GOT3 (cell line): ENCODE results near the gene LHX6.

Experiments used
- DNase-seq: peaks from one replicate; lab custom pipeline; 2025; ENCODE audit warnings: mixed read lengths; lab: John Stamatoyannopoulos, UW

The LHX6 gene

GRCh38 chr9:122234022-122234748, 5.4 kb upstream of the LHX6 start:
- no peak for DNase-seq

GRCh38 chr9:122232796-122233306, 4.1 kb upstream of the LHX6 start:
- DNase-seq = no peak

- no peak for DNase-seq
These were observed 704 bp upstream of the LHX6 start for GRCh38 chr9:122229485-122229837.

- DNase-seq = no peak
These were observed 578 bp downstream of the LHX6 start for GRCh38 chr9:122228191-122228567.

- DNase-seq = no peak
These were observed 1.2 kb downstream of the LHX6 start for GRCh38 chr9:122227575-122227900.

- no peak for DNase-seq
These were observed 1.8 kb downstream of the LHX6 start for GRCh38 chr9:122226758-122227574.

- no peak for DNase-seq
These were observed 2.5 kb downstream of the LHX6 start for GRCh38 chr9:122226142-122226757.

- no peak for DNase-seq
These were observed 3.2 kb downstream of the LHX6 start for GRCh38 chr9:122225312-122226141.

GRCh38 chr9:122223435-122223834, 5.3 kb downstream of the LHX6 start:
- no peak for DNase-seq

- no peak for DNase-seq
These were observed 6.0 kb downstream of the LHX6 start for GRCh38 chr9:122222791-122223190.

- DNase-seq = no peak
These were observed 7.5 kb downstream of the LHX6 start for GRCh38 chr9:122221183-122221811.

- DNase-seq = no peak
These were observed 8.0 kb downstream of the LHX6 start for GRCh38 chr9:122220673-122221182.

GRCh38 chr9:122219856-122220672, 8.7 kb downstream of the LHX6 start:
- no peak for DNase-seq

- DNase-seq = no peak
These were observed 9.6 kb downstream of the LHX6 start for GRCh38 chr9:122218935-122219855.

GRCh38 chr9:122218071-122218934, 10.5 kb downstream of the LHX6 start:
- DNase-seq = no peak

- DNase-seq = no peak
These were observed 11.1 kb downstream of the LHX6 start for GRCh38 chr9:122217640-122218039.

- DNase-seq = no peak
These were observed 11.8 kb downstream of the LHX6 start for GRCh38 chr9:122216798-122217418.
